Neural crest cell (in vitro differentiated cells): ENCODE results near the gene DYNC2H1. TPM values are rescaled to one million over a fixed set of nuclear protein-coding genes. Genes with fewer than 3 reads are reported as not detected.

ENCODE experiments used
- DNase-seq: peaks from one replicate; pipeline ENCODE4 v3.0.0; 2021; ENCODE audit warnings: low read depth, mixed read lengths, low spot score
- H3K27ac Mint-ChIP-seq: one replicate; pipeline ENCODE4 v1.8.0; 2021; ENCODE audit warnings: mild to moderate bottlenecking, mixed read lengths; ENCODE audit not compliant: unreplicated experiment
- H3K27me3 Mint-ChIP-seq: 2 replicates; pipeline ENCODE4 v1.8.0; 2021; ENCODE audit warnings: low read depth, mild to moderate bottlenecking, mixed read lengths
- H3K36me3 Mint-ChIP-seq: 2 replicates; pipeline ENCODE4 v1.8.0; 2021; ENCODE audit warnings: low read depth, mild to moderate bottlenecking, mixed read lengths
- H3K4me1 Mint-ChIP-seq: 2 replicates; pipeline ENCODE4 v1.8.0; 2021; ENCODE audit warnings: mixed read lengths
- H3K4me3 Mint-ChIP-seq: one replicate; pipeline ENCODE4 v1.8.0; 2021; ENCODE audit warnings: mild to moderate bottlenecking, mixed read lengths
- H3K9me3 Mint-ChIP-seq: 2 replicates; pipeline ENCODE4 v1.8.0; 2021; ENCODE audit warnings: mixed read lengths
- CTCF ChIP-seq: fragments of 200-600 bp; sonication (generic); conservative IDR thresholded peaks from 2 replicates; pipeline ENCODE4 v1.5.0; 2021; ENCODE audit warnings: antibody characterized with exemption, mild to moderate bottlenecking
- total RNA-seq: library from RNA; stranded (reverse); gene quantifications from 2 replicates; pipeline ENCODE4 v1.2.1, GENCODE V29; 2021

DYNC2H1 gene
- total RNA-seq, 1 donor from 2014 or later: 20.4 TPM

DNA sequence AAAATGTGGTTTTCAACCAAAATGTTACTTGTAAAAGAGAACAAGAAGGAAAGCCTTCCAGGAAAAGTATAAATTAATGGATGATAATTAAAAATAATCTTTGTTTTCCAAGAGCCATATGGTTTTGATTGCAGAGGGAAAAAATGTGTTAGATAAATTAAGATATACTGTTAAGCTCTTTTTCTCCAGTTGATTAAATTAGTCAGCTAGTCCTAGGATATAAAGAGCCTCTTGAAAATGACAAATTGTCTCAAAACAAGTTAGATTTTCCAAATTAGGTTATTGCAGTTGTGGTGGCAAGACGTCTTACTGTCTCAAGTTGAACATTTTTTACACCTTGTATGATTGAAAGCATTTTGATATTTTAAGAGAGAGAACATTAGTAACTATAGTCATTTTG is 110.9 kb downstream of the DYNC2H1 start:
- no peak for DNase-seq
- Mint-ChIP-seq H3K27ac (no peak overlapping the region), H3K36me3 (peaks cover 10% of the 10 kb centered on the region), H3K4me3 (no peak overlapping the region), H3K4me1 (no peaks in the 10 kb centered on the region), H3K9me3 (no peaks in the 10 kb centered on the region), H3K27me3 (no peaks in the 10 kb centered on the region)
- no peak for TF ChIP-seq CTCF

DNA sequence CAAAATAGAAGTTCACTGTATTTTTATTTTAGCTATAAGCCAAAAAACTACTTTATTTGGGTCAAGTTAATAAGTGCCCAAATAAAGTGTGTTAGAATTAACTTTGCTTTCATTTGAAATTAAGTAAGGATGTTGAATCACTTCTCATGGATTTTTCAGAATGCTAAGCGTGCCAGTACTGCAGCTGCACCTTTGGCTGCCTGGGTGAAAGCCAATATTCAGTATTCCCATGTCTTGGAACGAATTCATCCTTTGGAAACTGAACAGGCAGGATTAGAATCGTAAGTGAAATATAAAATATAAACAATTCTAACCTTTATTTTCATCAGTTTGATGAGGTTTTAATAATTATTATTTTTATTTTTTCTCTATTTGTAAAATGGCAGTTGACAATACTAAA is 113.6 kb downstream of the DYNC2H1 start:
- TF ChIP-seq CTCF: no peak
- H3K4me3 Mint-ChIP-seq: no peak overlapping the region
- H3K27ac Mint-ChIP-seq: no peak overlapping the region
- H3K36me3 Mint-ChIP-seq: peaks cover 29% of the 10 kb centered on the region
- H3K9me3 Mint-ChIP-seq: no peaks in the 10 kb centered on the region
- no peaks in the 10 kb centered on the region for H3K4me1 Mint-ChIP-seq
- H3K27me3 Mint-ChIP-seq: no peaks in the 10 kb centered on the region
- no peak for DNase-seq

DNA sequence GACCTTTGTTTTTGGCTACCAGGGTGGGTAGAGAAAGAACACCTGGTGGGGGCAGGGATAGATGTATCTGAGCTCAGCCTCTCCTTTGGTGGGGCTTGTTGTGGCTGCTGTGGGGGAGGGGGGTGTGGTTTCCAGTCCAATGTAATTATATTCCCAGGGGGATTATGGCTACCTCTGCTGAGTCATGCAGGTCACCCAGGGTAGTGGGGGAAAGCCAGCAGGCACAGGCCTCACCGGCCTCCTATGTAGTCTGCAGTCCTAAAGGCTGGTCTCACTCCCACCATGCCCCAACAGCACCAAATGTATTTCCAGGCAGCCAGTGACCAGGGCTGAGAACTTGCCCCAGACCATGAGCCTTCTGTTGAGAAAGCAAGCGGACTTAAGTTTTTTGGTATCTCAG is 119.6 kb downstream of the DYNC2H1 start:
- Mint-ChIP-seq H3K9me3 (no peaks in the 10 kb centered on the region), H3K4me1 (no peaks in the 10 kb centered on the region), H3K4me3 (no peak overlapping the region), H3K27me3 (no peaks in the 10 kb centered on the region), H3K36me3 (peaks cover 31% of the 10 kb centered on the region), H3K27ac (no peak overlapping the region)
- no peak for TF ChIP-seq CTCF
- DNase-seq: no peak

DNA sequence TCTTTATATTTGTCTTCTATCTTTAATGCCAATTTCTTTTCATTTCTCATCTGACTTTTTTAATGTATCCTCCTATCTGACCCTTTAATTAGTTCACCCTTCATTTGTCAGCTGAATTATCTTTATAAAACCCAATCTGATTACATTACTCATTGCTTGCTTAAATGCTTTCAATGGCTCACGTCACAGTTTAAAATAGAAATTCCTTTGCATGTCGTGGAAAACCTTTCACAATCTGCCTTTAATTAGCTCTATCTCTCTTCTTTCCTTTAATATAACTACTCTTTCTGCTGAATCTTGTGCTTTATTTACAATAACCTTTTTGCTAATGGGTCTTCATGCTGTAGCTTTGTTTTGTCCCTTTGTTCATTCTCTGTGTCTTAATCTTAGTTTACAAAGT is 125.7 kb downstream of the DYNC2H1 start:
- no peak overlapping the region for H3K4me3 Mint-ChIP-seq
- no peaks in the 10 kb centered on the region for H3K36me3 Mint-ChIP-seq
- H3K27me3 Mint-ChIP-seq: no peaks in the 10 kb centered on the region
- TF ChIP-seq CTCF: no peak
- no peaks in the 10 kb centered on the region for H3K9me3 Mint-ChIP-seq
- H3K27ac Mint-ChIP-seq: no peak overlapping the region
- no peak for DNase-seq
- H3K4me1 Mint-ChIP-seq: no peaks in the 10 kb centered on the region

- no peak overlapping the region for H3K27ac Mint-ChIP-seq
- no peaks in the 10 kb centered on the region for H3K27me3 Mint-ChIP-seq
- no peaks in the 10 kb centered on the region for H3K4me1 Mint-ChIP-seq
- H3K36me3 Mint-ChIP-seq: no peaks in the 10 kb centered on the region
- DNase-seq: no peak
- no peak for TF ChIP-seq CTCF
- H3K4me3 Mint-ChIP-seq: no peak overlapping the region
- no peaks in the 10 kb centered on the region for H3K9me3 Mint-ChIP-seq
Observed at GRCh38 chr11:103241574-103241973, 132.3 kb downstream of the DYNC2H1 start.

DNA sequence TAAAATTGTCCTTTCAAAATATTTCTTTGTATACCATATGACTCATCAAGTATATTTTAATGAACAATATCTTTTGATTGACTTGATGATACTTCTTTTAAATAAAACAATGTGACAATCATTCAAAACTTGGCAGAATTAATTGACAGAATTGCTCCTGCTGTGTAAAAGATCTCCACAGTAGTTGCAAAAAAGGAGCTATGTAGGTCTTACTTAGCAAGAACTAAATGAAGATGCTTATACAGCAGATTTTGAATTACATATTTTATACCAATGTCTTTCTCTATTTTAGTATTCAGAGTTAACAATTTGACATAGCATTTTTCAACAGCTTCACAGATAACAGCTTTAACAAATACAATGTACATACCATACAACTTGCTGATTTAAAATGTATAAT is 144.9 kb downstream of the DYNC2H1 start:
- H3K27ac Mint-ChIP-seq: no peak overlapping the region
- no peak for TF ChIP-seq CTCF
- no peak overlapping the region for H3K4me3 Mint-ChIP-seq
- H3K4me1 Mint-ChIP-seq: no peaks in the 10 kb centered on the region
- peaks cover 4% of the 10 kb centered on the region for H3K36me3 Mint-ChIP-seq
- H3K27me3 Mint-ChIP-seq: no peaks in the 10 kb centered on the region
- H3K9me3 Mint-ChIP-seq: no peaks in the 10 kb centered on the region
- DNase-seq: no peak
